Measurements from ENCODE around the gene CLCF1. TPM values are rescaled to one million over a fixed set of nuclear protein-coding genes. Genes with fewer than 3 reads are reported as not detected.

Gene CLCF1
- total and polyA plus RNA-seq, 10 of the 15 experiments (the other 5 are each of a cell fraction or from before 2014, with no cell fraction given): 0.16 to 2.1 (median 0.63) TPM; not detected in 1

GRCh38 chr11:67410369-67410831 lies 37.0 kb upstream of the CLCF1 start:
- SMC1A ChIA-PET (ENCODE audit: uncharacterized antibody, unreplicated experiment): no interaction called here
- Histone ChIP-seq H3K4me2 (ENCODE audit: control insufficient read depth, insufficient read depth) (no peak overlapping the region; the same call in 1 of the 2 replicates), H3K4me3 (no peak overlapping the region), H3K36me3 (ENCODE audit: control insufficient read depth in 2 of 2, insufficient read depth in 2 of 2, low read length in 1 of 2) (no peaks in the 10 kb centered on the region), H3K27ac (ENCODE audit: control insufficient read depth, insufficient read depth) (peak overlapping the region; percentile 84; the same call in 1 of the 2 replicates), H3K27me3 (replicated peaks in 1 of 2; ENCODE audit: control insufficient read depth in 2 of 2, insufficient read depth in 2 of 2, low read length in 1 of 2) (peaks cover 0 to 2% of the 10 kb centered on the region in 2 experiments; a peak in 1 of 4 replicates), H3K4me1 (ENCODE audit: control insufficient read depth, insufficient read depth, low read length) (peaks cover 53% of the 10 kb centered on the region), H3K9me3 (replicated peaks; ENCODE audit: control insufficient read depth, insufficient read depth, low read length) (no peaks in the 10 kb centered on the region), H3K9ac (ENCODE audit: control insufficient read depth, insufficient read depth, low read length) (no peak overlapping the region), H4K20me1 (ENCODE audit: control insufficient read depth, insufficient read depth) (no peaks in the 10 kb centered on the region), H2AFZ (ENCODE audit: control insufficient read depth, low read depth, low read length) (no peak overlapping the region), H3K79me2 (ENCODE audit: control insufficient read depth, insufficient read depth, low read length) (peaks cover 6% of the 10 kb centered on the region)
- intact Hi-C loops (cut with micrococcal nuclease; ENCODE audit: unreplicated experiment) (no loop called here), in situ Hi-C loops (cut with MboI) (no loop called here)
- POLR2A ChIA-PET: interaction anchor here (2.8 kb wide), 1 partner anchor 9 kb away, joined by 16 read pairs; the partner anchor contains the start of gene PPP1CA
- DNase-seq (ENCODE audit: low read depth, low spot score): no peak
- ATAC-seq: no peak
- RAD21 ChIA-PET (ENCODE audit: unreplicated experiment): no interaction called here
- no TSS peak for BruUV-seq (replicated peaks)
- CTCF ChIA-PET: no interaction called here
- WGBS (ENCODE audit: insufficient coverage, insufficient replicate concordance, low lambda C conversion rate, missing lambda C conversion rate): 59% methylated on average over 15 of the region's 15 CpGs
- no peak for FAIRE-seq
- no peak for TF ChIP-seq RUNX3 (IDR thresholded peaks at IDR 0.05; ENCODE audit: low read length)
- TF ChIP-seq EP300 (IDR thresholded peaks at IDR 0.05; ENCODE audit: borderline replicate concordance in 1 of 2, control insufficient read depth in 1 of 2, low read depth in 2 of 2, low read length in 2 of 2): no peak
- no peak for TF ChIP-seq SIN3A (IDR thresholded peaks at IDR 0.05; ENCODE audit: low read depth, low read length)
- no peak for TF ChIP-seq RFX5 (IDR thresholded peaks at IDR 0.05; ENCODE audit: low read depth, low read length)
- no peak for TF ChIP-seq SREBF1 (IDR thresholded peaks at IDR 0.05; ENCODE audit: low read length)
- no peak for TF ChIP-seq ZBTB40 (IDR thresholded peaks at IDR 0.05; ENCODE audit: borderline replicate concordance)
- no peak for TF ChIP-seq CHD2 (IDR thresholded peaks at IDR 0.05; ENCODE audit: borderline replicate concordance, low read depth, low read length)
- TF ChIP-seq ELK1 (IDR thresholded peaks at IDR 0.05; ENCODE audit: low read depth, low read length): no peak
- TF ChIP-seq NFYA (IDR thresholded peaks at IDR 0.05; ENCODE audit: borderline replicate concordance, low read depth, low read length): no peak
- TF ChIP-seq POLR2A (IDR thresholded peaks at IDR 0.05; ENCODE audit: low read depth, low read length): peak; percentile 69
- no peak for TF ChIP-seq JUNB (IDR thresholded peaks at IDR 0.05)
- no peak for TF ChIP-seq E2F8 (IDR thresholded peaks at IDR 0.05; ENCODE audit: low read depth, partially characterized antibody)
- no peak for TF ChIP-seq ZBTB33 (IDR thresholded peaks at IDR 0.05)
